Smooth muscle cell (in vitro differentiated cells): Measurements from ENCODE around the gene DCAF6. TPM values are rescaled to one million over a fixed set of nuclear protein-coding genes. Genes with fewer than 3 reads are reported as not detected.

ENCODE experiments used
- DNase-seq: peaks from one replicate; lab custom pipeline; 2025; ENCODE audit not compliant: unreplicated experiment; lab: John Stamatoyannopoulos, UW
- H2AFZ ChIP-seq: fragments of 200-600 bp; sonication (generic); 2 replicates; pipeline ENCODE4 v1.6.0; 2016; ENCODE audit warnings: antibody characterized with exemption, low read depth, mild to moderate bottlenecking
- H3F3A ChIP-seq: fragments of 200-600 bp; sonication (generic); 2 replicates; pipeline ENCODE4 v1.6.0; 2017; ENCODE audit warnings: antibody characterized with exemption, low read depth
- H3K27ac ChIP-seq: fragments of 200-600 bp; sonication (generic); 2 replicates; pipeline ENCODE4 v1.5.1; 2016; ENCODE audit warnings: low read depth, mild to moderate bottlenecking
- H3K27me3 ChIP-seq: fragments of 200-600 bp; sonication (generic); 2 replicates; pipeline ENCODE4 v1.6.1; 2016; ENCODE audit warnings: low read depth, mild to moderate bottlenecking
- H3K36me3 ChIP-seq: fragments of 200-600 bp; sonication (generic); 2 replicates; pipeline ENCODE4 v1.5.1; 2016; ENCODE audit warnings: low read depth
- H3K4me1 ChIP-seq: fragments of 200-600 bp; sonication (generic); 2 replicates; pipeline ENCODE4 v1.5.1; 2016; ENCODE audit warnings: low read depth
- H3K4me2 ChIP-seq: fragments of 200-600 bp; sonication (generic); 2 replicates; pipeline ENCODE4 v1.6.0; 2016; ENCODE audit warnings: mild to moderate bottlenecking
- H3K4me3 ChIP-seq: fragments of 200-600 bp; sonication (generic); 2 replicates; pipeline ENCODE4 v1.5.1; 2016; ENCODE audit warnings: mild to moderate bottlenecking
- H3K79me2 ChIP-seq: fragments of 200-600 bp; sonication (generic); 2 replicates; pipeline ENCODE4 v1.6.0; 2016; ENCODE audit warnings: low read depth, mild to moderate bottlenecking
- H3K9ac ChIP-seq: fragments of 200-600 bp; sonication (generic); 2 replicates; pipeline ENCODE4 v1.6.0; 2016; ENCODE audit warnings: low read depth
- H3K9me3 ChIP-seq: fragments of 200-600 bp; sonication (generic); replicated peaks from 2 replicates; pipeline ENCODE4 v1.5.1; 2016; ENCODE audit warnings: low read depth
- H4K20me1 ChIP-seq: fragments of 200-600 bp; sonication (generic); 2 replicates; pipeline ENCODE4 v1.6.0; 2016; ENCODE audit warnings: low read depth
- CTCF ChIP-seq: fragments of 200-600 bp; sonication (generic); IDR thresholded peaks from 2 replicates; pipeline ENCODE4 v1.5.1; 2017; ENCODE audit warnings: borderline replicate concordance, mild to moderate bottlenecking, antibody characterized with exemption; ENCODE audit not compliant: insufficient read depth, poor library complexity, severe bottlenecking
- WGBS: methylation state at CpG from one replicate; pipeline ENCODE4 v1.1.7; 2016; ENCODE audit warnings: low lambda C conversion rate; 5-methylcytosine and 5-hydroxymethylcytosine counted together
- polyA plus RNA-seq: library from polyadenylated mRNA; unstranded; fragments of >200 nt; fragmentation: Nextera tagmentation; extraction: Ambion mirVana; gene quantifications from 2 replicates; pipeline ENCODE4 v1.2.1, GENCODE V29; 2016
- total RNA-seq: library from RNA; depleted of rRNA; stranded (reverse); fragments of >200 nt; gene quantifications from 2 replicates; pipeline ENCODE4 v1.2.3, GENCODE V29; 2014

The DCAF6 gene
- total and polyA plus RNA-seq, 2 experiments from 2014 or later, result 27.4 to 34.9 TPM

GRCh38 chr1:168005529-168005928, 69.0 kb downstream of the DCAF6 start:
- no peak for DNase-seq
- Histone ChIP-seq H3K36me3 (peaks cover 18% of the 10 kb centered on the region), H3F3A (no peaks in the 10 kb centered on the region), H3K4me1 (no peaks in the 10 kb centered on the region), H3K9ac (no peak overlapping the region), H3K27ac (no peak overlapping the region), H4K20me1 (no peaks in the 10 kb centered on the region), H3K9me3 (no peaks in the 10 kb centered on the region), H3K79me2 (peaks cover 8% of the 10 kb centered on the region), H2AFZ (no peak overlapping the region), H3K4me3 (no peak overlapping the region), H3K27me3 (no peaks in the 10 kb centered on the region), H3K4me2 (no peak overlapping the region)
- no peak for TF ChIP-seq CTCF

DNA sequence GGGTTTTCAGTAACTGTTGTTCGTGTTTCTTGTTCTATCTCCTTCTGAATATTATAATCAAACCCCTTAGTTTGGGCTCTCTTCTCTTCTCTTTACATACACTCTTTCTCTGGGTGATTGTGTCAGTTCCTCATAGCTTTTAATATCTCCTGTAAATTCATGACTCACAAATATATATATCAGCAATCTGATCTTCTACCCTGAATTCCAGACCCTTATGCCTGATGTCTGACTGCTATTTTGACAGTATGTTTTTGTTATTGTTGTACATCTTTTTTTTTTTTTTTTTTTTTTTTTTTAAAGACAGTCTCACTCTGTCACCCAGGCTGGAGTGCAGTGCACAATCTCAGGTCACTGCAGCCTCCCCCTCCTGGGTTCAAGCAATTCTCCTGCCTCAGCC, 71.2 kb downstream of the DCAF6 start:
- Histone ChIP-seq H3K9me3 (no peaks in the 10 kb centered on the region), H3F3A (no peaks in the 10 kb centered on the region), H3K27ac (no peak overlapping the region), H3K36me3 (peaks cover 18% of the 10 kb centered on the region), H3K9ac (no peak overlapping the region), H3K79me2 (peaks cover 8% of the 10 kb centered on the region), H4K20me1 (no peaks in the 10 kb centered on the region), H3K27me3 (no peaks in the 10 kb centered on the region), H3K4me2 (no peak overlapping the region), H3K4me1 (no peaks in the 10 kb centered on the region), H3K4me3 (no peak overlapping the region), H2AFZ (no peak overlapping the region)
- 94% methylated on average over 1 of the region's 1 CpG for WGBS
- no peak for DNase-seq
- TF ChIP-seq CTCF, result no peak

GRCh38 chr1:168008595-168008994, 72.1 kb downstream of the DCAF6 start:
- Histone ChIP-seq H3K9ac (no peak overlapping the region), H3K36me3 (peaks cover 15% of the 10 kb centered on the region), H4K20me1 (no peaks in the 10 kb centered on the region), H3K27me3 (no peaks in the 10 kb centered on the region), H3K4me3 (no peak overlapping the region), H3K27ac (no peak overlapping the region), H3K79me2 (peaks cover 4% of the 10 kb centered on the region), H3K4me2 (no peak overlapping the region), H3K4me1 (no peaks in the 10 kb centered on the region), H2AFZ (no peak overlapping the region), H3F3A (no peaks in the 10 kb centered on the region), H3K9me3 (no peaks in the 10 kb centered on the region)
- no peak for DNase-seq
- WGBS, result 80% methylated on average over 4 of the region's 5 CpGs
- no peak for TF ChIP-seq CTCF

DNA sequence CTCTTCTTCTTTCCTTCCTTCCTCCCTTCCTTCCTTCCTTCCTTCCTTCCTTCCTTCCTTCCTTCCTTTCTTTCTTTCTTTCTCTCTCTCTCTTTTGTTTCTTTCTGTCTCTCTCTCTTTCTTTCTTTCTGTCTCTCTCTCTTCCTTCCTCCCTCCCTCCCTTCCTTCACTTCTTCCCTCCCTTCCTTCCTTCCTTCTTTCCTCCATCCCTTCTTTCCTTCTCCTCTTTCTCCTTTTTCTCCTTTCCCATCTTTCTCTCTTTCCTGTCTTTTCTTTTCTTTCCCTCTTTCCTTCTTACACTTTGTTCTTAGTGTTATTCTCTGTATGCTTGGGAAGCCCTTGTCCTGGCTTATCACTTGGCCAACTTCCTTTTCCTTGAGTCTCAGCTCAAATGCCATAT, 72.8 kb downstream of the DCAF6 start:
- TF ChIP-seq CTCF, result no peak
- H2AFZ ChIP-seq, result no peak overlapping the region
- H3K9ac ChIP-seq, result no peak overlapping the region
- H3K9me3 ChIP-seq, result no peaks in the 10 kb centered on the region
- no peaks in the 10 kb centered on the region for H3F3A ChIP-seq
- H3K27ac ChIP-seq, result no peak overlapping the region
- no peaks in the 10 kb centered on the region for H3K79me2 ChIP-seq
- H3K4me1 ChIP-seq, result no peaks in the 10 kb centered on the region
- DNase-seq, result no peak
- no peaks in the 10 kb centered on the region for H3K27me3 ChIP-seq
- no peak overlapping the region for H3K4me2 ChIP-seq
- peaks cover 8% of the 10 kb centered on the region for H3K36me3 ChIP-seq
- H3K4me3 ChIP-seq, result no peak overlapping the region
- no peaks in the 10 kb centered on the region for H4K20me1 ChIP-seq
